Glomerular endothelial cell (primary cell): ENCODE measurements around the gene FGR. TPM values are rescaled to one million over a fixed set of nuclear protein-coding genes. Genes with fewer than 3 reads are reported as not detected.
"Not testable (repeated sequence)": the region's sequence is repeated elsewhere in the genome, so short reads cannot be mapped to it uniquely, and the experiment has no call there.

ENCODE experiments used
- DNase-seq: peaks from one replicate; pipeline ENCODE4 v3.0.0-alpha.2; 2011; ENCODE audit warnings: low read depth, low spot score; ENCODE audit errors: extremely low read depth
- total RNA-seq: library from RNA; depleted of rRNA; stranded (reverse); fragments of >200 nt; gene quantifications from 2 replicates; pipeline ENCODE4 v1.2.3, GENCODE V29; 2015

FGR gene
- total RNA-seq, 1 donor from 2014 or later = not detected

GRCh38 chr1:27660300-27660835 lies 25.4 kb upstream of the FGR start:
- no peak for DNase-seq

- DNase-seq = no peak
Observed at GRCh38 chr1:27659497-27660299, 24.7 kb upstream of the FGR start.

GRCh38 chr1:27658951-27659496 lies 24.0 kb upstream of the FGR start:
- DNase-seq = no peak

- DNase-seq = no peak
Observed at GRCh38 chr1:27656157-27656893, 21.3 kb upstream of the FGR start.

GRCh38 chr1:27655151-27655937 lies 20.4 kb upstream of the FGR start:
- no peak for DNase-seq

GRCh38 chr1:27652111-27652864 lies 17.3 kb upstream of the FGR start:
- no peak for DNase-seq

GRCh38 chr1:27650539-27651175 lies 15.7 kb upstream of the FGR start:
- DNase-seq = no peak

- no peak for DNase-seq
Observed at GRCh38 chr1:27650171-27650538, 15.2 kb upstream of the FGR start.

- no peak for DNase-seq
Observed at GRCh38 chr1:27649306-27649635, 14.3 kb upstream of the FGR start.

GRCh38 chr1:27648602-27649305 lies 13.8 kb upstream of the FGR start:
- no peak for DNase-seq

GRCh38 chr1:27647328-27647727 lies 12.3 kb upstream of the FGR start:
- DNase-seq = no peak

- no peak for DNase-seq
Observed at GRCh38 chr1:27646676-27647075, 11.7 kb upstream of the FGR start.

- DNase-seq = no peak
Observed at GRCh38 chr1:27645071-27645415, 10.1 kb upstream of the FGR start.

- DNase-seq = no peak
Observed at GRCh38 chr1:27644369-27645070, 9.5 kb upstream of the FGR start.

- no peak for DNase-seq
Observed at GRCh38 chr1:27643600-27644368, 8.8 kb upstream of the FGR start.

- not testable (repeated sequence) for DNase-seq
Observed at GRCh38 chr1:27640514-27640913, 5.5 kb upstream of the FGR start.

GRCh38 chr1:27638805-27639204 lies 3.8 kb upstream of the FGR start:
- no peak for DNase-seq
